ENCODE data around the gene ZNF787. TPM values are rescaled to one million over a fixed set of nuclear protein-coding genes. Genes with fewer than 3 reads are reported as not detected.
"Not testable (repeated sequence)": the region's sequence is repeated elsewhere in the genome, so short reads cannot be mapped to it uniquely, and the experiment has no call there.

The ZNF787 gene
- total RNA-seq, 1 donor, result 27.5 TPM

- Histone ChIP-seq H3K9me3 (ENCODE audit: low read depth, low read length) (no peaks in the 10 kb centered on the region), H2AFZ (ENCODE audit: low read length) (no peak overlapping the region), H3K4me3 (ENCODE audit: insufficient read depth, low read length) (no peak overlapping the region), H3K79me2 (ENCODE audit: insufficient read depth, low read length) (peaks cover 81% of the 10 kb centered on the region), H3K4me2 (ENCODE audit: insufficient read depth, low read length) (no peak overlapping the region), H4K20me1 (ENCODE audit: insufficient read depth, low read length) (peaks cover 37% of the 10 kb centered on the region), H3K27me3 (ENCODE audit: insufficient read depth, low read length) (no peaks in the 10 kb centered on the region), H3K27ac (ENCODE audit: low read depth, low read length) (no peak overlapping the region), H3K4me1 (ENCODE audit: insufficient read depth, low read length) (no peaks in the 10 kb centered on the region), H3K36me3 (ENCODE audit: insufficient read depth, low read length) (peaks cover 15% of the 10 kb centered on the region)
- TF ChIP-seq CTCF (IDR thresholded peaks at IDR 0.05; ENCODE audit: extremely low read depth, low read depth, low read length), result no peak
- peak; percentile 72 for DNase-seq (ENCODE audit: insufficient read length, low spot score, missing footprints)
Measured at GRCh38 chr19:56101095-56101494, 20.0 kb downstream of the ZNF787 start.

- Histone ChIP-seq H3K27me3 (ENCODE audit: insufficient read depth, low read length) (no peaks in the 10 kb centered on the region), H2AFZ (ENCODE audit: low read length) (no peak overlapping the region), H3K4me3 (ENCODE audit: insufficient read depth, low read length) (no peak overlapping the region), H3K4me1 (ENCODE audit: insufficient read depth, low read length) (no peaks in the 10 kb centered on the region), H3K36me3 (ENCODE audit: insufficient read depth, low read length) (peaks cover 16% of the 10 kb centered on the region), H3K79me2 (ENCODE audit: insufficient read depth, low read length) (peaks cover 81% of the 10 kb centered on the region), H3K9me3 (ENCODE audit: low read depth, low read length) (no peaks in the 10 kb centered on the region), H3K4me2 (ENCODE audit: insufficient read depth, low read length) (no peak overlapping the region), H4K20me1 (ENCODE audit: insufficient read depth, low read length) (peaks cover 35% of the 10 kb centered on the region), H3K27ac (ENCODE audit: low read depth, low read length) (no peak overlapping the region)
- TF ChIP-seq CTCF (IDR thresholded peaks at IDR 0.05; ENCODE audit: extremely low read depth, low read depth, low read length), result no peak
- peak; percentile 76 for DNase-seq (ENCODE audit: insufficient read length, low spot score, missing footprints)
Measured at GRCh38 chr19:56099638-56100539, 21.2 kb downstream of the ZNF787 start.

- no peak overlapping the region for H3K4me3 ChIP-seq (ENCODE audit: insufficient read depth, low read length)
- H2AFZ ChIP-seq (ENCODE audit: low read length), result no peak overlapping the region
- peak; percentile 86 for DNase-seq (ENCODE audit: insufficient read length, low spot score, missing footprints)
- no peak overlapping the region for H3K4me2 ChIP-seq (ENCODE audit: insufficient read depth, low read length)
- H3K27ac ChIP-seq (ENCODE audit: low read depth, low read length), result no peak overlapping the region
- H3K36me3 ChIP-seq (ENCODE audit: insufficient read depth, low read length), result peaks cover 18% of the 10 kb centered on the region
- peaks cover 30% of the 10 kb centered on the region for H4K20me1 ChIP-seq (ENCODE audit: insufficient read depth, low read length)
- H3K4me1 ChIP-seq (ENCODE audit: insufficient read depth, low read length), result no peaks in the 10 kb centered on the region
- H3K27me3 ChIP-seq (ENCODE audit: insufficient read depth, low read length), result no peaks in the 10 kb centered on the region
- H3K9me3 ChIP-seq (ENCODE audit: low read depth, low read length), result no peaks in the 10 kb centered on the region
- no peak for TF ChIP-seq CTCF (IDR thresholded peaks at IDR 0.05; ENCODE audit: extremely low read depth, low read depth, low read length)
- peaks cover 78% of the 10 kb centered on the region for H3K79me2 ChIP-seq (ENCODE audit: insufficient read depth, low read length)
Measured at GRCh38 chr19:56098731-56099568, 22.1 kb downstream of the ZNF787 start.

- H3K9me3 ChIP-seq (ENCODE audit: low read depth, low read length); DNase-seq (ENCODE audit: insufficient read length, low spot score, missing footprints); H3K27me3 ChIP-seq (ENCODE audit: insufficient read depth, low read length); H3K4me2 ChIP-seq (ENCODE audit: insufficient read depth, low read length); H3K27ac ChIP-seq (ENCODE audit: low read depth, low read length); H3K4me3 ChIP-seq (ENCODE audit: insufficient read depth, low read length); H3K4me1 ChIP-seq (ENCODE audit: insufficient read depth, low read length); H2AFZ ChIP-seq (ENCODE audit: low read length): not testable (repeated sequence)
- peaks cover 29% of the 10 kb centered on the region for H4K20me1 ChIP-seq (ENCODE audit: insufficient read depth, low read length)
- peaks cover 18% of the 10 kb centered on the region for H3K36me3 ChIP-seq (ENCODE audit: insufficient read depth, low read length)
- peaks cover 78% of the 10 kb centered on the region for H3K79me2 ChIP-seq (ENCODE audit: insufficient read depth, low read length)
Measured at GRCh38 chr19:56098237-56098636, 22.9 kb downstream of the ZNF787 start.

Data from osteoblast (primary cell).